ENCODE measurements around the gene MTFR2. TPM values are rescaled to one million over a fixed set of nuclear protein-coding genes. Genes with fewer than 3 reads are reported as not detected.

Gene MTFR2
- total and polyA plus RNA-seq, 2 of the 13 experiments (the other 11 are each of a cell fraction or from before 2014, with no cell fraction given), result 6.7 to 10.7 TPM

GRCh38 chr6:136249811-136250685 lies at the start of gene MTFR2 (continued):
- 0 out of 2 replicates have a peak, but pooled peaks have one; percentile 13 for TF ChIP-seq ZBTB43 (CRISPR knock-in tag; conservative IDR thresholded peaks at IDR 0.05)
- no peak for TF ChIP-seq MEF2D (CRISPR knock-in tag; IDR thresholded peaks at IDR 0.05)
- TF ChIP-seq ZBTB49 (CRISPR knock-in tag; IDR thresholded peaks at IDR 0.05; ENCODE audit: borderline replicate concordance), result no peak
- TF ChIP-seq CBX1 (IDR thresholded peaks at IDR 0.05; ENCODE audit: low read depth), result peak; percentile 78
- peak; percentile 73; the same call in 1 of the 2 replicates for TF ChIP-seq DRAP1 (CRISPR knock-in tag; IDR thresholded peaks at IDR 0.05)
- peak; percentile 88 for TF ChIP-seq HNRNPLL (IDR thresholded peaks at IDR 0.05; ENCODE audit: low read depth, low read length, poor library complexity, severe bottlenecking)
- no peak for TF ChIP-seq SSRP1 (CRISPR knock-in tag; IDR thresholded peaks at IDR 0.05)
- TF ChIP-seq TERF1 (CRISPR knock-in tag; IDR thresholded peaks at IDR 0.05), result 0 out of 2 replicates have a peak, but pooled peaks have one; percentile 47
- TF ChIP-seq HNF1A (IDR thresholded peaks at IDR 0.05; ENCODE audit: low read depth), result no peak
- TF ChIP-seq HNF1A (CRISPR knock-in tag; IDR thresholded peaks at IDR 0.05; ENCODE audit: borderline replicate concordance), result no peak; the same call in 1 of the 2 replicates
- no peak for TF ChIP-seq ZNF580 (CRISPR knock-in tag; IDR thresholded peaks at IDR 0.05; ENCODE audit: borderline replicate concordance, low read depth)
- TF ChIP-seq HNF1B (CRISPR knock-in tag; IDR thresholded peaks at IDR 0.05), result peak; percentile 82
- TF ChIP-seq ATF7 (IDR thresholded peaks at IDR 0.05), result peak; percentile 42; the same call in 1 of the 2 replicates
- no peak for TF ChIP-seq ATF7 (CRISPR knock-in tag; IDR thresholded peaks at IDR 0.05)
- peak; percentile 70; the same call in 1 of the 2 replicates for TF ChIP-seq KLF9 (CRISPR knock-in tag; IDR thresholded peaks at IDR 0.05; ENCODE audit: low read depth)
- no peak for TF ChIP-seq ZNF451 (CRISPR knock-in tag; IDR thresholded peaks at IDR 0.05)
- no peak for TF ChIP-seq GPN1 (CRISPR knock-in tag; IDR thresholded peaks at IDR 0.05; ENCODE audit: borderline replicate concordance)

Measured in HepG2 (cell line).